Measurements from ENCODE around the gene KLHL18. TPM values are rescaled to one million over a fixed set of nuclear protein-coding genes. Genes with fewer than 3 reads are reported as not detected.
"Not testable (repeated sequence)": the region's sequence is repeated elsewhere in the genome, so short reads cannot be mapped to it uniquely, and the experiment has no call there.

KLHL18 gene
- total RNA-seq, 1 donor: 22.9 TPM

DNA sequence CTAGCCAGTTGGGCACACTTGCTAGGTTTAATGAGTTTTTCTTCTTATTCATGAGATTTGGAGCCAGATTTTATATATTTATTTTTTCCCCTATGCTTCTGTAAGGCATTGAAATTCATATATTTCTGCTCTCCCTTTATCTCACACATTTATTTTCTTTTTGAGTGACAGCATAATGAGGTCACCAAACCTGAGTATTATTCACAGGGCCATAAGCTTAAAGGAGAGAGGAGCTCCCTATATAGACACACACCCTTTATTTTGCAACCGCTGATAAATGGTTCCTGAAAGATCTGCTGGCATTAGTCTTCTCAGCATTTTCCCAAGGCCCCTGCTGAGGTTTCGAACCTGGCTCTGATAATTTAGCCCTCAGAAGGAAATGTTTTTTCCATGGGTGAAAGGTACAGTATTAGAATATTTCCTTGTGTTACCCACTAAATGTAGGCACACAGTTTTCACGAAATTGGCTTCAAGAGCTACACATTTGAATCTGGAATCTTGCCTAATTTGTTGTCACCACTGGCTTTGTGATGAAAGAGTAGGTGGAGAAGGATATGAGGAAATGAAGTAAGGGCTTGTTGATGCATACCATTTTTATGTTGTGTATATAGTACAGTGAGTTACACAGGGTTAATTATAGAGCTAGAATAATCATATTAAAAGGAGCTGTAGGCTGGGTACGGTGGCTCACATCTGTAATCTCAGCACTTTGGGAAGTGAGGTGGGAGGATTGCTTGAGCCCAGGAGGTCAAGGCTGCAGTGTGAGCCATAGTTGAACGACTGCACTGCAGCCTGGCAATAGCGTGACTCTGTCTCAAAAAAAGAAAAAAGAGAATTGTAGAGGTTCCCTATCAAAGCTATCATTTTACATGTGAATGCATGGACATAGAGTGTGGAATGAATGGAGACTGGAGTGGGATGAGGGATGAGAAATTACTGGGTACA, 6.5 kb downstream of the KLHL18 start:
- DNase-seq (ENCODE audit: low read depth): peak; percentile 53
- no peak overlapping the region for H3K4me3 ChIP-seq (ENCODE audit: low read depth, low read length)
- TF ChIP-seq, protein P1, sequence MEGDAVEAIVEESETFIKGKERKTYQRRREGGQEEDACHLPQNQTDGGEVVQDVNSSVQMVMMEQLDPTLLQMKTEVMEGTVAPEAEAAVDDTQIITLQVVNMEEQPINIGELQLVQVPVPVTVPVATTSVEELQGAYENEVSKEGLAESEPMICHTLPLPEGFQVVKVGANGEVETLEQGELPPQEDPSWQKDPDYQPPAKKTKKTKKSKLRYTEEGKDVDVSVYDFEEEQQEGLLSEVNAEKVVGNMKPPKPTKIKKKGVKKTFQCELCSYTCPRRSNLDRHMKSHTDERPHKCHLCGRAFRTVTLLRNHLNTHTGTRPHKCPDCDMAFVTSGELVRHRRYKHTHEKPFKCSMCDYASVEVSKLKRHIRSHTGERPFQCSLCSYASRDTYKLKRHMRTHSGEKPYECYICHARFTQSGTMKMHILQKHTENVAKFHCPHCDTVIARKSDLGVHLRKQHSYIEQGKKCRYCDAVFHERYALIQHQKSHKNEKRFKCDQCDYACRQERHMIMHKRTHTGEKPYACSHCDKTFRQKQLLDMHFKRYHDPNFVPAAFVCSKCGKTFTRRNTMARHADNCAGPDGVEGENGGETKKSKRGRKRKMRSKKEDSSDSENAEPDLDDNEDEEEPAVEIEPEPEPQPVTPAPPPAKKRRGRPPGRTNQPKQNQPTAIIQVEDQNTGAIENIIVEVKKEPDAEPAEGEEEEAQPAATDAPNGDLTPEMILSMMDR (IDR thresholded peaks at IDR 0.05; ENCODE audit: insufficient read depth, low read depth, low read length): no peak

DNA sequence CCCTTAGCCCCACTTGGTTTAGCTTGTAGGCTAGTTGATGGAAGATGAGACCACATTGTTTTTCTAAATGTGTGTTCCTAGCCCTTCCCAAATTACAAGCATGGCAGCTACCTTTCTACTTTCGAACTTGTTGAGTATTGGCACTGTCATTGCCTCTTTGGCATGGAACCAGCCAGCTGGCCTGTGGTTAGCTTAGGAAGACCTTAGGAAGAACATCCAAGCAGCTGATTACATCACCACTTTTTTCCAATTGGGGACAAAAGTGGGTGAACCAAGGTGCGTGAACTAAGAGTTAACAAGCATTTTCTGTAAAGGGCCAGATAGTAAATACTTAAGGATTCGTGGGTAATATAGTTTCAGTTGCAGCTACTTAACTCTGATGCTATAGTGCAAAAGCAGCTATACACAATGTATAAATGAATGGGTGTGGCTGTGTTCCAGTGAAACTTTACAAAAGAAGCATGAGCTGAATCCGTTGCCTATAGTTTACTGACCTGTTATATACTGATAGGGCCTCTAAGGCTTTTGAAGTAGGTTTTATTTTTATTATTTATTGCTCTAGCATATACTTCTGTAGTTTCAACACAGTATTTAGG, 8.5 kb downstream of the KLHL18 start:
- TF ChIP-seq, protein P1 (IDR thresholded peaks at IDR 0.05; ENCODE audit: insufficient read depth, low read depth, low read length): no peak
- no peak overlapping the region for H3K4me3 ChIP-seq (ENCODE audit: low read depth, low read length)
- no peak for DNase-seq (ENCODE audit: low read depth)

DNA sequence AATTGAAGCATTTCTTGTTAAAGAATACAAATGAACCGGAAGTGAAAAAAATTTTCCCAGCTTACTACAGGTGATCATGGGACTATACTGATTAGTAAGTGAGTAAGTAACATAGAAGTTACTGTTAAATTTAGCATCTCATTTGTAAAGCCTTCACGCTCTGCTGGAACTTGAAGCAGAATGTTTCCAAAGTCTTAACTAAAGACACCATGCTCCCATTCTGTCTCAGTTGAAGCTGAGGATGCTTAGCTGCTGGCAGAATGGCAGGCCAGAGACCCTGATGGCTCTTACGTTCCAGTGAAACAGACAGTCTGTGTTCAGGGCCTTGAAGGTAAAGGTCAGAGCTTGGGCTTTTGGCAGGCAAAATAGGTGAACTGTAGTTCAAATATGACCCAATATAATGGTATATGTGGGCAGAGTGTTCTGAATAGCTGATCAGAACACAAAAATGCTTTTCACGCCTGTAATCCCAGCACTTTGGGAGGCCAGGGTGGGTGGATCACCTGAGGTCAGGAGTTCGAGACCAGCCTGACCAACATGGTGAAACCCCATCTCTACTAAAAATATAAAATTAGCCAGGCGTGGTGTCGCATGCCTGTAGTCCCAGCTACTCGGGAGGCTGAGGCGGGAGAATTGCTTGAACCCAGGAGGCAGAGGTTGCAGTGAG, 9.1 kb downstream of the KLHL18 start:
- not testable (repeated sequence) for H3K4me3 ChIP-seq (ENCODE audit: low read depth, low read length); DNase-seq (ENCODE audit: low read depth)

DNA sequence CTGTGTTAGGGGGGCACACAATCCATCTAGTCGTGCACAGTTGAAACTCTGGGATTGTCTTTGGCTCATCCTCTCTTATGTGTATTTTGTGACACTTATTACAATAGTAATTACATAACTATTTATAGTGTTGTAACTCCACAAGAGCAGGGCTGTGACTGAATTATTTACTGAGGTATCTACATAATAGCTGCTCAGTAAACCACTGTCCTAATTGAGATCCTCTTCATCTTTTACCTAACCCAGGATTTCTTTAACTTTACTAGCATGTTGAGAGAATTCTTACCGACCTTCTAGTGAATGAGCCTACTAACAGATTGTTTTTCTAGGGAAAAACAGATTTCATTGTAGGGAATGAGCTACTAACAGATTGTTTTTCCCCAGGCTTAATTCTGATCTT, 11.1 kb downstream of the KLHL18 start:
- no peak overlapping the region for H3K4me3 ChIP-seq (ENCODE audit: low read depth, low read length)
- TF ChIP-seq, protein P1 (IDR thresholded peaks at IDR 0.05; ENCODE audit: insufficient read depth, low read depth, low read length): no peak
- DNase-seq (ENCODE audit: low read depth): no peak

DNA sequence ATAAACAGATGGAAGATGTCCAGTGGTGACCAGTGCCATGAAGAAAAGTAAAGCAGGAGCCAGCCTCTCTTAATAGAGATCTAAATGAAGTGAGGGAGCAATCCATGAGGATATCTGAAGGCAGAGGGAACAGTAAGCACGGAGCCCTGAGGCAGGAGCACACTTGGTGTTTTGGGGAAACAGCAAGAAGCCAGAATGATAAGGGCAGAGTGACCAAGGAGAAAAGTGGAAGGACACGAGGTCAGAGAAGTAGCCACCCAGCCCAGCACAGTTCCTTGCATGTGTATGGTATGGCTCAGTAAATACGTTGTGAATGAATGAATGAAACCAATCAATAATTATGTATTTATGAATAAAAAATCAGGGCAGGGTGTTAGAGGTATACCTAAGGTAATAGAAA, 11.6 kb downstream of the KLHL18 start:
- no peak for DNase-seq (ENCODE audit: low read depth)
- TF ChIP-seq, protein P1 (IDR thresholded peaks at IDR 0.05; ENCODE audit: insufficient read depth, low read depth, low read length): no peak
- no peak overlapping the region for H3K4me3 ChIP-seq (ENCODE audit: low read depth, low read length)

DNA sequence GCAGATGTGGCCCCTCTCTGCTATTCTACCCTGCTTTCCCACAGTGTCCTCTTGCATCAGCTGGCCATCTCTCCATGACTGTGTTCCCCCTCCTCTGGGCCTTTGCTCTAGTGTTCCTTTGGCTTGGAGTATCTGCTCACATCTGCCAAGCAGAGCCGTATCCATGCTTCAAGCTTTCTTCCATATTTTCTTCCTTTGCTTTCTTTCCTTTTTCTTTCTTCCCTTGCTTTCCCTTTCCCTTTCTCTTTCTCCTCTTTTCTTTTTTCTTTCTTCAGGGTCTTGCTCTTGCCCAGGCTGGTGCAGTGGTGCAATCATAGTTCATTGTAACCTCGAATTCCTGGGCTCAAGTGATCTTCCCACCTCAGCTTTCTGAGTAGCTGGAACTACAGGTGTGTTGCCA, 12.6 kb downstream of the KLHL18 start:
- TF ChIP-seq, protein P1 (IDR thresholded peaks at IDR 0.05; ENCODE audit: insufficient read depth, low read depth, low read length): no peak
- H3K4me3 ChIP-seq (ENCODE audit: low read depth, low read length): no peak overlapping the region
- no peak for DNase-seq (ENCODE audit: low read depth)

DNA sequence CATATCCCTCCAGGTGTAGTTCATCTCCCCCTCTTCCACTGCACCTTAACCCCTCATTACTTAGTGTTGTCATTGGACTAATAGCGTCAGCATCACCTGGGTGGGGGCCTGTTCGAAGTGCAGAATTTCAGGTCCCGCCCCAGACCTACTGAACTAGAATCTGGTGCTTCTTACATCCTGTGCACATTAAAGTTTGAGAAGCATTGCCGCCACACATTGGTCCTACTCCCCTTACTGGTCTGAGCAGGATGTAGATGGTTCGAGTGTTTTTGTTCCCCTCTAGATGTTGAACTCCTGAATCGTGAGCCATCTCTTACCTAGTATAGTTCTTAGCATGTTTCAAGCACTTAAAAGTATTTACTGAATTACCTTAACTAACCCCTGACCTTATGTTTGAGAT, 13.2 kb downstream of the KLHL18 start:
- DNase-seq (ENCODE audit: low read depth): no peak
- H3K4me3 ChIP-seq (ENCODE audit: low read depth, low read length): no peak overlapping the region
- TF ChIP-seq, protein P1 (IDR thresholded peaks at IDR 0.05; ENCODE audit: insufficient read depth, low read depth, low read length): no peak

Data from fibroblast of villous mesenchyme (primary cell).